HL-60/S4 (cell line): ENCODE results near the gene CBFA2T3.

Experiments
- in situ Hi-C: fragments of 300-500 bp; cut with MboI; formaldehyde crosslinking; loops from 2 replicates; pipeline ENCODE4 v1.14.3; 2022; ENCODE audit warnings: low sequenced_read_pairs

CBFA2T3 gene

DNA sequence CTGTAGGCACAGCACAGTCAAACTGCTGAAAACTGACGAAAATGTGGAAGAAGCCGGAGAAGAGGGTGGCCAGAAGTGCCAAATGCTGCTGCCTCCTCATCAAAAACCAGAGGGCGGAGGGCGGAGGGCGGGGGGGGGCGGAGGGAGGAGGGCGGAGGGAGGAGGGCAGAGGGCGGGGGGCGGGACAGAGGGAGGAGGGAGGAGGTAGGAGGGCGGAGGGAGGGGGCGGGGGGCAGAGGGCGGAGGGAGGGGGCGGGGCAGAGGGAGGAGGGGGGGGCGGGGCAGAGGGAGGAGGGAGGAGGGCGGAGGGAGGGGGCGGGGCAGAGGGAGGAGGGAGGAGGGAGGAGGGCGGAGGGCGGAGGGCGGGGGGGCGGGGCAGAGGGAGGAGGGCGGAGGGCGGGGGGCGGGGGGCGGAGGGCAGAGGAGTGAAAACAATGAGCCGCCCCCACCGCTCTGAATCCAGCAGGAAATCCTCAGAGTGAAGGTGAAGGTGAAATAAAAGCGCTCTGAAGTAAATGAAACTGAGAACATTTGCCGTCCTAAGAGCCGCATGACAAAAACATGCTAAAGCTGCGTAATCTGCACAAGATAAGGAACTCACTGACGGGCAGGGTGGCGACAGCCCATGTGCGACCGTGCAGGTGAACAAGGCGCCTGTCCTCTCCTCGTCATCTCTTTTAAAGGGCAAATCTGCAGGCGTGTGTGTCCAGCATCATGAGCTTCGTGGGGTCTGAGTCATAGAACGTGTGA lies 22.6 kb upstream of the CBFA2T3 start:
- in situ Hi-C loops, result no loop called here

DNA sequence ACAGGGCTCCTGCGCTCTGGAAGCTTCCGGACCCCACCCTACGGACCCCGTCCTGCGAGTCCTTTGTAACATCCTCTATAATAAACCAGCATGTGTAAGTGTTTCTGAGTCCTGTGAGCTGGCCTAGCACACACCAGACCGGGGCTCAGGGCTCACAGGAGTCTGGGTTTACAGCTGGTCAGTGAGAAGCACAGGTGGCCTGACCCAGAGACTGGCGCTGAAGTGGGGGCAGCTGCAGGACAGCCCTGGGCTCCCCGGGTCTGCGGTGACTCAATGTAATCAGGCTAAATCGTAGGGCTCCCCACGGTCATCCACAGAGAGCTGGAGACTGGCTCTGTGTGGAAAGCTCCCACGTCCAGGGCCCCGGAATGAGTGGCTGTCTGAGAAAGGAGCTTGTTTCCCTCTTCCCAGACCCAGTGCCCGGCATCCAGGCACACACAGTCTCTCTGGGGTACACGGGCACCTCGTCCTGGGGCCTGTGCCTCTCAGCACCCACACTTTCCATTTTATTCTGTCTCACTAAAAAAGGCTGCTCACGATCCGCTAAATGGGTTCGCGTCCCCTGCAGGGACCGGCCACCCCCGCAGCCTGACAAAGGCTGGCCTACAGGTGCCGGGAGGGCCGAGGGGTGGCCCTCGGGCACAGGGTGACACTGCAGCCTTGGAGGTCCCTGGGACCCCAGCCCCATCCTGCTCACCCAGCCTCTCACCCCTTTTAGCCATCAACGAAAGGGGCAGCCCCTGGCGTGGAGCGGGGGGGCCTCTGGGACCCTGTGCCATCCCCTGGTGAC lies 18.9 kb upstream of the CBFA2T3 start:
- in situ Hi-C loops, result no loop called here

DNA sequence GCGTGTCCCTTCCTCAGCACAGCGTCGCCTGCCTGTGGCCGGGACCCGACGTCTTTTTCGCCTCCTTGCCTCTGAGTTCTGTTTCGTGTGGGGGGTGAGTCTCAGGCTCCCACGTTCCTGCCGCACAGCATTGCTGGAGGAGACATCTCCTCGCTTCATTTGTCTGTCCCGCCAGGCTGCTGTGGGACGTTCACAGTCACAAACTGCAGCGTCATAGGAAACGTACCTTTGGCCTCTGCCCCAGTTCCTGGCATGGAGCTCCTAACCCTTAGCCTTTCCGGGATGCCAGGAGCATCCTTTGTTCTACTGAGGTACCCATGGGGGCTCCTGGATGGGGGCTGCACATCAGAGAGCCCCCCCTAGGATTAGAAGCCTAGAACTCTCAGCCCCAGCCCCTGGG lies 18.2 kb upstream of the CBFA2T3 start:
- in situ Hi-C loops, result no loop called here

GRCh38 chr16:88994695-88995094 lies 17.7 kb upstream of the CBFA2T3 start:
- in situ Hi-C loops, result no loop called here

- in situ Hi-C loops, result no loop called here
Observed at GRCh38 chr16:88993946-88994600, 17.1 kb upstream of the CBFA2T3 start.

DNA sequence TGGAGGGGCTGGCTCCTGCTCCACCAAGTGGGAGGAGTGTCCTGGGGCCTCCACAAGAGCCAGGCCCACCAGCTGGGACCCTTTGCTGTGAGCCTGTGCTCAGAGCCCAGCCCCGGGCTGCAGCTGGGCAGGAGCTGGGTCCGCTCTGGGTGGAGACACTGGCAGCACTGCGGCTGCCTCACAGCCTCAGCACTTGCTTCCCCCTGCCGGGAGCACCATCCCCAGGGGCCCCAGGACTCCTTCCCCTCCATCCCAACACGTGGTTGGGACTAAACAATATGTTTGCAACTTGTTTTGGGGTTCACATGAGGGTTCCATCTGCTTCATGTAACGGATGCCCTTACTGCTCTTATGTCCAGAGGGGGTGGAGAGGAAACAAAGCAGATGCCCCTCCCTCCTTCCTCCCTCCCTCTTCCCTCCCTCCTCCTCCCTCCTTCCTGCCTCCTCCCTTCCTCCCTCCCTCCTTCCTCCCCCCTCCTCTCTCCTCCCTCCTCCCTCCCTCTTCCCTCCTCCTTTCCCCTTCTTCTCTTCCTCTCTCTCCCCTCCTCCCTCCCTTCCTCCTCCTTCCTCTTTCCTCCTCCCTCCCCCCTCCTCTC lies 16.3 kb upstream of the CBFA2T3 start:
- in situ Hi-C loops, result no loop called here

DNA sequence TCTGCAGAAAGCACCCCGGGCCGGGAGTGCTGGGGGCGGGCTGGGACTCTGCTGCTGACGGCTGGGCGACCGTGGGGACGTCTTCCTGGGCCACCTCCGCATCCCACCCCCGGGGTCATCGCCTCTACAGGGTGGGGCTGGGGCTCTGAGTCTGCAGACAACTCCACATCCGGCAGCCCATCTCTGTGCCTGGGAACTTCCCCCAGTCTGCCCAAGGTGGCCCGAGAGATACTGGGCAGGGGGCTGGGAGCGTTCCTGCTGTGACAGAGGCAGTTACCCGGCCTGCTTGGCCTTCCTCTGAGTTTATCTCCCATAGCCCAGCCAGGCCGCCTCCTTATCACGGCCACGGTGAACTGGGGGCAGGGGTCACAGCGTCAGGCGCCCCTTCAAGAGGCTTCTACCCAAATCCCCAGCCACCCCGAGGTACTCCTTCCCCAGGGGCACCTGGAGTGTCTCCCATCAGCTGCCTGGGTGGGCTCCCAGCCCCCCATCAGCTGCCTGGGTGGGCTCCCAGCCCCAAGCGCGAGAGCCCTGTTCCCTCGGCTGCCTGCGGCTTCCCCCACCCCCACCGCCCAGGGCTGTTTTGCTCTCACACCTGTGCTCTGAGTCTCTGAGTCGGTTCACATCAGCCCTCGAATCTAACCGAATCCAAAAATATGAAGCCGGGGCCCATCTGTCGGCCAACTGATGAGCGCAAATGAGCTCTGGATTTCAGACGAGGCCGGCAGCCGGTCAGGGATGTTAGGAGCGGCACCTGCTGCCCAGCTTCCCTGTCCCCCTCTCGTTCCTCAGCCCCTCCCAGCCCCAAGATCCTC lies 15.6 kb upstream of the CBFA2T3 start:
- in situ Hi-C loops, result no loop called here

DNA sequence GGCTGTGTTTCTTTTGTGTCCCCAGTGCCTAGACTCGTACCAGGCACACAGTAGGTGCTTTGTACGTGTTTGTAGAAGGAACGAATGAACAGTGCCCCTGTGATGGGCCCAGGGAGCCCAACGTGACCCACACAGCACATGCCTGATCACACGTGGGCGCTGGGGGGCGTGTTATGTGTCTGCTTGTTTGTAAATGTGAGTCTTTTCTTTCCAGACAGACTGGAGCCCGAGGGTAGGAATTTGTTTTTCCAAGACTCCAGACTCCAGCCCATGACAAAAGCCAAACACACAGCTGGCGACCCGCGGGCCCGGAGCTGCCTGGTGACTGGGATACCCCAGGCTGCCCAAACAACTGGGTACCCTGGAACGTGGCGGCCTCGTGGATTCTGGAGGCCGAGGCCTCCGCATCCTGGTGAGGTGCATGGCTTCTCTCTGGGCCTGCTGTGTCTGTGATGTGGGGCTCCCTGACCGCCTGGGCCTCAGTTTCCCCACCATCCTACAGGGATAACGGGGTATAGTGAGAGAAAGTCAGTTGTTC lies 14.9 kb upstream of the CBFA2T3 start:
- in situ Hi-C loops, result no loop called here

DNA sequence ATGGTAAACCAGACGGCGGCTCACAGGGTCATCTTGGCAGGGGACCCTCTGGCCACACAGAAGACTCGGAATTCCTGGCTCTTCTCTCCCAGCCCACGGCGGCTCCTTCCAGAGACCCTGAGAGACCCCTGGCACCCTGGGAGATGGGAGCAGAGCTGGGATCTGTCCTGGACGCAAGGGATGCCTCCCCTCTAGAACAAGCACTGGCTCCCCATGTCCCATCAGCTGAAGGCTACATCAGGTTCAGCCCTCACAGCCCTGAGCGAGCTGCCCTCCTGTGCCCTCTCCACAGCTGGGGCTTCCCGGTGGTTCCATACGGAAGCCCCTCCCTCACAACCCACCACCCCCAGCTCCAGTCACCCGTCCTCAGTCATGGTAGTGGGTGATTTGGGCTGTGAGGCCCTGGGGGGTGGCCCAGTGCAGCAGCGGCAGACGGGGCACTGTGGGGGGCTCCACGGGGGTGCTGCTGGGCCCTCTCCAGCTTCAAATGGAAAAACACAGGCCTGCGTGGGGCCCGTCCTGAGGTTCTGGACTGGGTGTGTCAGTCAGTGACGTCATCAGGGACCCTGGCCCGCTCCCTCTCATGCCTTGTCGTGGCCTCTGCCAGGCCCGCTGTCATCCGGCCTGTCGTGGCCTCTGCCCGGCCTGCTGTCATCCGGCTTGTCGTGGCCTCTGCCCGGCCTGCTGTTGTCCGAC lies 13.0 kb upstream of the CBFA2T3 start:
- in situ Hi-C loops, result no loop called here

DNA sequence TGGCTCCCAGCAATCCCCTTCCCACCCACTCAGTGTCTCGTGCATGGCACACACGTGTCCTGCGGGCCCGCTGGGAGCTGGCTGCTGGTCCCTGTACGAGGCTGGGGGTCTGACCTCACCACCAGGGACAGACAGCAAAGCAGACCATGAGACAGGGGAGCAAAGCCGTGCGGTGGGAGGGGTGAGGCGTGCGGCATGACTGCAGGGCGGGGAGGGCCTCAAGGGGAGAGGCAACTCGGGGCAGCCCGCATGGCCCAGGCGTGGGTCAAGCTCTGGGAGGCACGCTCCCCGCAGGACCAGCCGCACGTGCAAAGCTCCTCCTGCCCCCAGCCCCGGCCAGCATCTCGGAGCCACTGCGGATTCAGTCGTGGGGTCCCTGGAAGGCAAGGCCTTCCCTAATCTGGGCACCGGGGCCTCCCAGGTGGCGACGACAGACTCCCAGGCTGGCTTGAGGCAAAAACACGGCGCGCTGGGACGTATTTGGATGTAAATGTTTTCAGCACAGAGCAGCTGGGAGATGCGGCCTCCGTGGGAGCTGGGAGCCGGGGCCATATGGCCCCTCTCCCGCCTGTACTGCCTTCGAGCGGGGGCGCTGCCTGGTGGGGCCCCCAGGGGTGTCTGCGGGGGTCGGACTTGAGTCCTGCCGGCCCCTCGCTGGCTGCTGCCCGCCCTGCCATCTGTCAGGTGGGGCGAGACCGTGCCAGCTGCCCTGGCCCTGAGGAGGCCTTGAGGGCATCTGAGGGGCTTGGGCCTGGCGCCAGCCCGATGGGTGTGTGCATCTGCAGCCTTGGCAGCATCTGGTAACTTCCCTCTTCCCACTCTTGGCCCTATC lies 12.2 kb upstream of the CBFA2T3 start:
- in situ Hi-C loops, result no loop called here

GRCh38 chr16:88985521-88985920 lies 8.5 kb upstream of the CBFA2T3 start:
- in situ Hi-C loops, result no loop called here

DNA sequence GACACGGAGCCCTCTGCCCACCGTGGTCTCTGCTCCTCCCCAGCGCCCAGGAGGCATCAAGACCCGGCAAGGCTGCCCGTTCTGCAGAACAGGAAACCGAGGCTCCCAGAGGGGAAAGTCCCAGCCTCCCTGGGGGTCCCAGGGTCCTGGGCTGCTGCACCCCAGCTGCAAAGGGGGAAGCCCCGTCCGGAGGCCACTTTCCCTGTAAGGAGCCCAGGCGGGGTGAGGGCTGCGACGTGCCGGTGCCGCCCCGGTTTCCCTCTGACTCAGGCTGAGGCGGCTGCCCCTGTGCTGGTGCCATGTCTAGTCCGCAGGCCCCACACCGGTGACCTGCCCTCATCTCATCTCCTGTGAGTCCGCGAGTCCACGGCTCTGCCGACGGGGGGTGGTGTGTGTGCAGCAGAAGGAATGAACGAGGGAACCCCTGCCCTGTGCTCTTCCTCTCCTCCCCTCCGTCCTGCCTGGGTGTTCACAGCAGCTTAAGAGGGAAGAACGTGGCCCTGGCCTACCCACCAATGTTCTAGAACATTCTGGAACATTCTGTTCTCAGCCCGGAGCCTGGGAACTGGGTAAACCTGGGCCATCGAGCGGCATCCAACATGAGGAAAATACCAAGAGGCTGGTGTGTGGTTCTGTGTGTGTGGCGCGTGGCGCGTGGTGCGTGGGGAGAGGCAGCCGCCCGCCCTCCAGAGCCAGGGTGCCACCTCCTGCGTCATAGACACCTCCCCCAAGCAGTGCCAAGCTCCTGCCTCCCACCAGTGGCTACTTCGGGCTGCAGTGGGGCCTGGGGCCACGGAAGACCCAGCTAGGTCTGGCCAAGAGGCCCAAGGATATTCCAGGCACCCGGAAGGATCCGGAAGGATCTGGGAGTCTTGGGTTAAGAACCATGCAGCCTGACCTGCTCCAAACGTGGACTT lies 7.0 kb upstream of the CBFA2T3 start:
- in situ Hi-C loops, result no loop called here

- in situ Hi-C loops, result no loop called here
Observed at GRCh38 chr16:88983165-88983564, 6.2 kb upstream of the CBFA2T3 start.

DNA sequence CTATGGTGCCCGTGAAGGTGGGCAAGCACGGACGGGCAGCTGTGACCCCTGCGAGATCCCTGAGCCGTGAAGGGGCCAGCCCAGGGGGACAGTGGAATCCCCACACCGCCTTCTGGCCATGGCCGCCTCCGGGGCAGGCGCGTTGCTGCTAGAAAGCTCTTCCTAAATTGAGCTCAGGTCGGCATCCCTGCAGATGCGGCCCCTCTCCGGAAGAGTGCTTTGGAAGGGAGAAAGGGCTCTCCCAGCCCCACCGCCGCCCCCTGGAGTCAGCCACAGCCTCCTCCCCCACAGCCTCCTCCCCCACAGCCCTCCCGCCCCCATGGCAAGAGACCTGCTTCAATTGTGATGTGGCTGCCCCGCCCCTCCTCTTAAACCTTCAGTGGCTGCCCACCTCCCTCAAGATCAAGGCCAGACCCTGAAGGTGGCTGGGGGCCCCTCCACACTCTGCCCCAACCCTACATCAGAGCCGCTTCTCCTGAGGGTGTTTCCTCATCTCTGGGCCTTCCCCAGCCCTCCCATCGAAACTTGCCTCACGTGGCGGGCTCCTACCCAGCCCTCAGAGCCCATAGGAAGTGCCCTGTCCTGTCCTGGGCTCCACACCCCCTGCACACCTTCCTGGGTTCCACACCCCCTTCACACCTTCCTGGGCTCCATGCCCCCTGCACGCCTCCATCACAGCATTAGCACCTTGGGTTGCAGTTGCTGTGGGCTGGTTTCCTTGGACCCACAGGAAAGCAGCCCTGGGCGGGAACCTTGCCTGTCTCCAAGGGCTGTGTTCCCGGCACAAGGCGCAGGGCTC lies 5.5 kb upstream of the CBFA2T3 start:
- in situ Hi-C loops, result no loop called here

GRCh38 chr16:88979353-88980015 lies 2.5 kb upstream of the CBFA2T3 start:
- in situ Hi-C loops, result no loop called here

- in situ Hi-C loops, result no loop called here
Observed at GRCh38 chr16:88978608-88979346, 1.8 kb upstream of the CBFA2T3 start.
